ENCODE measurements around the gene F11R. TPM values are rescaled to one million over a fixed set of nuclear protein-coding genes. Genes with fewer than 3 reads are reported as not detected.

The F11R gene
- total RNA-seq, 4 donors from 2014 or later: 22.6 to 45.3 (median 26.6) TPM

GRCh38 chr1:160956966-160957365 lies 64.0 kb downstream of the F11R start:
- H3K27me3 ChIP-seq: no peaks in the 10 kb centered on the region
- intact Hi-C loops (cut with DNase I; ENCODE audit: low total_unique reads): no loop called here
- H3K4me1 ChIP-seq: no peaks in the 10 kb centered on the region
- no peaks in the 10 kb centered on the region for H3K9me3 ChIP-seq
- no peak overlapping the region for H3K4me3 ChIP-seq
- no peak for DNase-seq
- no peaks in the 10 kb centered on the region for H3K36me3 ChIP-seq
- no peak overlapping the region for H3K27ac ChIP-seq
- TF ChIP-seq POLR2A (IDR thresholded peaks at IDR 0.05) (no peak), CTCF (IDR thresholded peaks at IDR 0.05) (no peak)

- Histone ChIP-seq H3K4me3 (no peak within 1 kb of the TSS), H3K27ac (no peak within 1 kb of the TSS), H3K36me3 (no peaks in the 10 kb centered on the region), H3K27me3 (no peaks in the 10 kb centered on the region), H3K9me3 (no peaks in the 10 kb centered on the region), H3K4me1 (no peaks in the 10 kb centered on the region)
- no peak for DNase-seq
- intact Hi-C loops (cut with DNase I; ENCODE audit: low total_unique reads): no loop called here
- TF ChIP-seq CTCF (IDR thresholded peaks at IDR 0.05) (peak in 1 of 4 experiments; percentile 11), POLR2A (IDR thresholded peaks at IDR 0.05) (no peak)
Observed at GRCh38 chr1:160954158-160955104, 66.5 kb downstream of the F11R start, which contains the start of gene ITLN2. TSS of gene ITLN2 (minus strand) at chr1:160954809. CDS start at chr1:160954741, 68 bp downstream.

- no peak for DNase-seq
Observed at GRCh38 chr1:160953030-160953429, 67.9 kb downstream of the F11R start.

GRCh38 chr1:160952129-160952510 lies 68.8 kb downstream of the F11R start:
- no peak for DNase-seq
- H3K9me3 ChIP-seq: no peaks in the 10 kb centered on the region
- TF ChIP-seq POLR2A (IDR thresholded peaks at IDR 0.05) (no peak), CTCF (IDR thresholded peaks at IDR 0.05) (no peak)
- intact Hi-C loops (cut with DNase I; ENCODE audit: low total_unique reads): no loop called here
- H3K27me3 ChIP-seq: no peaks in the 10 kb centered on the region
- no peaks in the 10 kb centered on the region for H3K4me1 ChIP-seq
- H3K36me3 ChIP-seq: no peaks in the 10 kb centered on the region
- H3K4me3 ChIP-seq: no peak overlapping the region
- H3K27ac ChIP-seq: no peak overlapping the region

More at GRCh38 chr1:160953030-160953429, 67.9 kb downstream of the F11R start:
- H3K4me3 ChIP-seq: no peak overlapping the region
- H3K27ac ChIP-seq: no peak overlapping the region
- no peaks in the 10 kb centered on the region for H3K27me3 ChIP-seq
- H3K36me3 ChIP-seq: no peaks in the 10 kb centered on the region
- no peaks in the 10 kb centered on the region for H3K4me1 ChIP-seq
- TF ChIP-seq CTCF (IDR thresholded peaks at IDR 0.05) (no peak), POLR2A (IDR thresholded peaks at IDR 0.05) (no peak)
- intact Hi-C loops (cut with DNase I; ENCODE audit: low total_unique reads): no loop called here
- no peaks in the 10 kb centered on the region for H3K9me3 ChIP-seq

- Histone ChIP-seq H3K4me3 (no peak overlapping the region), H3K36me3 (no peaks in the 10 kb centered on the region), H3K27ac (no peak overlapping the region), H3K9me3 (no peaks in the 10 kb centered on the region), H3K27me3 (no peaks in the 10 kb centered on the region), H3K4me1 (no peaks in the 10 kb centered on the region)
- TF ChIP-seq POLR2A (IDR thresholded peaks at IDR 0.05) (no peak), CTCF (IDR thresholded peaks at IDR 0.05) (no peak)
- no peak for DNase-seq
- intact Hi-C loops (cut with DNase I; ENCODE audit: low total_unique reads): no loop called here
Observed at GRCh38 chr1:160951443-160952128, 69.4 kb downstream of the F11R start.

Data from uterus (tissue), 4 donors.